HUES6 (cell line): ENCODE measurements around the gene PHACTR1.

Source experiments
- H3K27ac ChIP-seq: 2 replicates; pipeline ENCODE4 v1.7.0; 2013; ENCODE audit warnings: low read depth, mild to moderate bottlenecking, low read length, inconsistent platforms
- H3K27me3 ChIP-seq: 2 replicates; pipeline ENCODE4 v1.6.1; 2013; ENCODE audit warnings: low read length; ENCODE audit not compliant: control insufficient read depth, insufficient read depth
- H3K36me3 ChIP-seq: 2 replicates; pipeline ENCODE4 v1.6.1; 2013; ENCODE audit warnings: low read length; ENCODE audit not compliant: control insufficient read depth, insufficient read depth
- H3K4me1 ChIP-seq: 2 replicates; pipeline ENCODE4 v1.6.1; 2013; ENCODE audit warnings: low read length; ENCODE audit not compliant: control insufficient read depth, insufficient read depth
- H3K4me3 ChIP-seq: 2 replicates; pipeline ENCODE4 v1.5.1; 2013; ENCODE audit warnings: low read depth, low read length
- H3K9ac ChIP-seq: one replicate; pipeline ENCODE4 v1.6.1; 2013; ENCODE audit warnings: mild to moderate bottlenecking, low read length
- H3K9me3 ChIP-seq: 2 replicates; pipeline ENCODE4 v1.6.1; 2013; ENCODE audit warnings: low read depth, low read length; ENCODE audit not compliant: control insufficient read depth, insufficient read depth

Gene PHACTR1

GRCh38 chr6:13046084-13046483, 329.5 kb downstream of the PHACTR1 start:
- H3K4me3 ChIP-seq, result no peak overlapping the region
- no peaks in the 10 kb centered on the region for H3K27me3 ChIP-seq

GRCh38 chr6:13048113-13048512, 331.5 kb downstream of the PHACTR1 start:
- Histone ChIP-seq H3K4me3 (no peak overlapping the region), H3K36me3 (no peaks in the 10 kb centered on the region), H3K9me3 (no peaks in the 10 kb centered on the region), H3K9ac (no peak overlapping the region), H3K27ac (no peak overlapping the region), H3K4me1 (peaks cover 6% of the 10 kb centered on the region), H3K27me3 (no peaks in the 10 kb centered on the region)

More at GRCh38 chr6:13046084-13046483, 329.5 kb downstream of the PHACTR1 start:
- H3K9ac ChIP-seq, result no peak overlapping the region
- H3K36me3 ChIP-seq, result no peaks in the 10 kb centered on the region
- H3K9me3 ChIP-seq, result no peaks in the 10 kb centered on the region
- peaks cover 6% of the 10 kb centered on the region for H3K4me1 ChIP-seq
- H3K27ac ChIP-seq, result no peak overlapping the region

DNA sequence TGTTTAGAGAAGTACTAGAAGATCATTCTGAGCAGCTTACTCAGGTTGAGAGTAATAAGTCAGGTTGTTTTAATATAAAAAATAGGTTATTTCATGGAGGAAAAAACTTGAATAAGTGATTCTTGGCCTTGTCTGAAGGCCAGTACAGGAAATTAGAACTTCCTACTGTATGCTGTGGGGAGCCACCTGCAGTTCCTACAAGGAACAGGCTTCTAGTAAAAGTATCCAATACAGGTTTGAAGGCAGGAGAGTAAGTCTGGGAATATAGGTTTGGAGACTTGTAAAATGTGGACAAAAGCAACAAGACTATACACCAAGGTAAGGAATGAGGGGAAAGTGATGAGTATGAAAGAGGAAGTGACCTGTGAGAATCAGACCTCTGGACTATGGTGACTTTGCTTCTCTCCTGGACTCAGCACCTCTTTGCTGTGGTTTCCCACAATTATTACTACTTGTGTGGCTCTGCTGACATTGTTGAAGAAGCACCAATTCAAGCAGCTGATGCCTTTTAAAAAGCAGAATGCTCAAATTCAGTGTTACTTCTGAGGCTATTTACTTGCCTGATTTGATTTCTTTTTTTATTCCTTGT, 333.2 kb downstream of the PHACTR1 start:
- no peak overlapping the region for H3K4me3 ChIP-seq
- H3K36me3 ChIP-seq, result no peaks in the 10 kb centered on the region
- H3K9ac ChIP-seq, result no peak overlapping the region
- H3K4me1 ChIP-seq, result no peaks in the 10 kb centered on the region
- no peaks in the 10 kb centered on the region for H3K27me3 ChIP-seq
- no peaks in the 10 kb centered on the region for H3K9me3 ChIP-seq
- no peak overlapping the region for H3K27ac ChIP-seq

- no peak overlapping the region for H3K27ac ChIP-seq
- no peaks in the 10 kb centered on the region for H3K27me3 ChIP-seq
- H3K4me3 ChIP-seq, result no peak overlapping the region
- no peaks in the 10 kb centered on the region for H3K4me1 ChIP-seq
- no peak overlapping the region for H3K9ac ChIP-seq
- no peaks in the 10 kb centered on the region for H3K9me3 ChIP-seq
- no peaks in the 10 kb centered on the region for H3K36me3 ChIP-seq
Observed at GRCh38 chr6:13053006-13053461, 336.5 kb downstream of the PHACTR1 start.

GRCh38 chr6:13058051-13058450, 341.5 kb downstream of the PHACTR1 start:
- Histone ChIP-seq H3K4me3 (no peak overlapping the region), H3K27me3 (no peaks in the 10 kb centered on the region), H3K4me1 (no peaks in the 10 kb centered on the region), H3K9me3 (no peaks in the 10 kb centered on the region), H3K27ac (no peak overlapping the region), H3K36me3 (no peaks in the 10 kb centered on the region), H3K9ac (no peak overlapping the region)

DNA sequence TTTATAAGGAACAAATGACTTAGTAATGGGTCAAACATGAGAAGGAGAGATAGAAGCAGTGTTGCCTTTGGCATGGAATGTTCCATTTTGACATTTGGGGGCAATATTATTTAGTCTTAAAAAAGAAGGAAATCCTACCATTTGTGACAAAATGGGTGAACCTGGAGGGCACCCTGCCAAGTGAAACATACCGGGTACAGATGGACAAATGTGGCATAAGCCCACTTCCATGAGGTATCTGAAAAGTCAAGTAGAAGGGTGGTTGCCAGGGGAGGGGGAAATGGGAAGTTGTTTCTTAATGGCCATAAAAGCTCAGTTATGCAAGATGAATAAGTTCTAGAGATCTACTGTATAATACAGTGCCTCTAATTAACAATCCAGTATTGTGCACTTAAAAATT, 342.5 kb downstream of the PHACTR1 start:
- Histone ChIP-seq H3K9me3 (no peaks in the 10 kb centered on the region), H3K36me3 (no peaks in the 10 kb centered on the region), H3K4me1 (no peaks in the 10 kb centered on the region), H3K27ac (no peak overlapping the region), H3K9ac (no peak overlapping the region), H3K4me3 (no peak overlapping the region), H3K27me3 (no peaks in the 10 kb centered on the region)

DNA sequence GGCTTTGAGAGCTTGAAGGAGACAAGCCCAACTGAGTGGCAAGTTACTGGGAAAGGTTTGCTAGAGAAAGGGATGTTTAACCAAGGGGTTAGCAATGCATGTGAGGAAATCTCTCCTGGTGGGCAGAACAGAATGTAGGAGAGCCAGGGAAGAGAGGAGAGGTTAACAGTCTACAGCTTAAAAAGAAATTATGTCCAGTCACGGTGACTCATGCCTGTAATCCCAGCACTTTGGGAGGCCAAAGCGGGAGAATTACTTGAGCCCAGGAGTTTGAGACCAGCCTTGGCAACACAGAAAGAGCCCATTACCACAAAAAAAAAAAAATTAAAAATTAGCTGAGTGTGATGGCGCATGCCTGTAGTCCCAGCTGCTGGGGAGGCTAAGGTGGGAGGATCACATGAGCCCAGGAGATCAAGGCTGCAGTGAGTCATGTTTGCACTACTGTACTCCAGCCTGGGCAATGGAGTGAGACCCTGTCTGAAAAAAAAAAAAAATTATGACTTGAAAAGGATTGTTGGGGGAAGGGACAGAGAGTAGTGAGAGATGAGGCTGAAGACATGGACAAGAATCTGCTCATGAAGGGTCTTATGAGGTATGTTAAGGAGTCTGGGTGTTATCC, 346.8 kb downstream of the PHACTR1 start:
- no peaks in the 10 kb centered on the region for H3K36me3 ChIP-seq
- no peak overlapping the region for H3K4me3 ChIP-seq
- H3K27me3 ChIP-seq, result no peaks in the 10 kb centered on the region
- H3K9me3 ChIP-seq, result no peaks in the 10 kb centered on the region
- H3K4me1 ChIP-seq, result no peaks in the 10 kb centered on the region
- H3K9ac ChIP-seq, result no peak overlapping the region
- no peak overlapping the region for H3K27ac ChIP-seq

DNA sequence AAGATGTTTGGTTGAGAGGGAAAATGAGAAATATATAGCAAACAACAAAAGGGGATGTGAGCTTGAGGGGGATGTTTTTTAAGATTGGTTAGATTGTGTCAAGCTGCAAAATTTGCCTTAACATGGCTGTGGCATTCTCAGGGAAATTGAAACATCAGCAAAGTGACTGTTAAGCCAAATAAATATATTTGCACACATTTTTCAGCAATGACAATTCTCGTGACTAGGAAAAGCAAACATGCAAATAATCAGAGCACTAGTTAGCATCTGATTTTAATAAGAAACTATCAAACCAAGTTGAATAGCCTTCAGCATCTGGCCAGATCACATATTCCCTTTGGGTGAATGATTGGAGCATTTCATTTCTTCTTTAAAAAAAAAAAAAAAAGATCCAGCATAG, 349.0 kb downstream of the PHACTR1 start:
- no peak overlapping the region for H3K4me3 ChIP-seq
- H3K36me3 ChIP-seq, result no peaks in the 10 kb centered on the region
- H3K27ac ChIP-seq, result no peak overlapping the region
- no peaks in the 10 kb centered on the region for H3K9me3 ChIP-seq
- no peaks in the 10 kb centered on the region for H3K4me1 ChIP-seq
- no peaks in the 10 kb centered on the region; the same call in 1 of the 2 replicates for H3K27me3 ChIP-seq
- H3K9ac ChIP-seq, result no peak overlapping the region

- Histone ChIP-seq H3K27me3 (no peaks in the 10 kb centered on the region; the same call in 1 of the 2 replicates), H3K9me3 (no peaks in the 10 kb centered on the region), H3K36me3 (no peaks in the 10 kb centered on the region), H3K27ac (no peak overlapping the region), H3K4me3 (no peak overlapping the region), H3K9ac (no peak overlapping the region), H3K4me1 (no peaks in the 10 kb centered on the region)
Observed at GRCh38 chr6:13066050-13066449, 349.5 kb downstream of the PHACTR1 start.

DNA sequence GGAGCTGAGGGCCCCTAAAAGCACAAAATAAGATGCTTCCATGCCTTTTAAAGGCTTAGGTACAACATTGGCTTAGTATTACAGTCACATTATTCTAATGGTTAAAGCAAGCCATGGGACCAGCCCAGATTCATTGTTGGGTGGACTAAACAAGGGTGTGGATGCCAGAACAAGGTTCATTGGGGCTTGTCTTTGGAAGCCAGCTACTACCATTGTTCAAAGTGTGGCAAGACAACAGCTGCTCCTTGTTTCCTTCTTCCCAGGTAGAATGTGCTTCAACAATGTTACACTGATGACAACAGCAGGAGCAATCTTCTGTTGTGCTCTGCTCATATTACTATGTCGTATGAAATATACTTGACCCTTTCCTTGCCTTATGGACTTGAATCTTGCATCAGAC, 350.3 kb downstream of the PHACTR1 start:
- H3K27me3 ChIP-seq, result no peaks in the 10 kb centered on the region; the same call in 1 of the 2 replicates
- no peak overlapping the region for H3K9ac ChIP-seq
- no peaks in the 10 kb centered on the region for H3K9me3 ChIP-seq
- H3K4me3 ChIP-seq, result no peak overlapping the region
- H3K4me1 ChIP-seq, result no peaks in the 10 kb centered on the region
- no peaks in the 10 kb centered on the region for H3K36me3 ChIP-seq
- H3K27ac ChIP-seq, result no peak overlapping the region

- H3K9me3 ChIP-seq, result no peaks in the 10 kb centered on the region
- no peaks in the 10 kb centered on the region for H3K36me3 ChIP-seq
- H3K27me3 ChIP-seq, result no peaks in the 10 kb centered on the region; the same call in 1 of the 2 replicates
- H3K9ac ChIP-seq, result no peak overlapping the region
- no peak overlapping the region for H3K4me3 ChIP-seq
- H3K27ac ChIP-seq, result no peak overlapping the region
- H3K4me1 ChIP-seq, result no peaks in the 10 kb centered on the region
Observed at GRCh38 chr6:13068586-13069210, 352.1 kb downstream of the PHACTR1 start.
